HG02763 (cell line): ENCODE data around the gene TRAPPC10.

Experiments used
- ATAC-seq: cut with Tn5 transposase; IDR thresholded peaks from one replicate; pipeline ENCODE4 v1.9.1; 2021; ENCODE audit warnings: mild to moderate bottlenecking, moderate library complexity; ENCODE audit not compliant: unreplicated experiment

The TRAPPC10 gene

DNA sequence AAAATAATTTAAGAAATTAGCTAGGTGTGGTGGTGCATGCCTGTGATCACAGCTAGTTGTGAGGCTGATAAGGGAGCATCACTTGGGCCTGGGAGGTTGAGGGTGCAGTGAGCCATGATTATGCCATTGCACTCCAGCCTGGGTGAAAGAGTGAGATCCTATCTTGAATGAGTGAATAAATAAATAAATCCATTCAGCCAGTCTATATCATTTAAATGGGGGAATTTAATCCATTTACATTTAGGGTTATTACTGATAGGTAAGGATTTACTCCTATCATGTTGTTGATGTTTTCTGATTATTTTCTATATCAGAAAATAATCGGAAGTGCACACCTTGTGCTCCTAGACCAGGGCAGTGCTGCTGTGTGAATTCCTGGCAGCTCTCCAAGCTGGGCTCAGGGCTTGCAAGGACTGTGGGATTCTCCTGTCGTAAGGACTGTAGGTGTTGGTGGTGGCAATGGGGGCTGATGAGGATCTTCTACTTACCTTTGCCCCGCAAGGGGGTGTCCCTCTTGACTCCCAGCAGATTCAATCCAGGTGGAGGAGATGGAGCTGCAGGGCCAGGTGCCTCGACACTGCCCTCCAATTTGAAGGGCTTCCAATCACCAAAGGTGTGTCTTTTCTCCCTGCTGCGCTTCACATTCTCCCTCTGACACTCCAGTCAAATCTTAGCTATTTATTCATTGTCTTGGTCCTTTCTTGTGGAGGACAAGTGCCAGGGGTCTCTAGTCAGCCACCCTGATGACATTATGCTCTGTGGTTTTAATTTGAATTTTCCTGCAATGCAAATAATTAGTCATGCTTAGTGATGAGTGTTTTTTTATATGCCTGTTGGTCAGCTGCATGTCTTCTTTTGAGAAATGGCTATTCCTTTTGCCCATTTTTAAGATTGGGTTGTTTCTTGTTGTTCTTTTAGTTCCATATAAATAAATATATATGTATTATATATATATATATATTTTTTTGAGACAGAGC, 14.1 kb upstream of the TRAPPC10 start:
- ATAC-seq = no peak

DNA sequence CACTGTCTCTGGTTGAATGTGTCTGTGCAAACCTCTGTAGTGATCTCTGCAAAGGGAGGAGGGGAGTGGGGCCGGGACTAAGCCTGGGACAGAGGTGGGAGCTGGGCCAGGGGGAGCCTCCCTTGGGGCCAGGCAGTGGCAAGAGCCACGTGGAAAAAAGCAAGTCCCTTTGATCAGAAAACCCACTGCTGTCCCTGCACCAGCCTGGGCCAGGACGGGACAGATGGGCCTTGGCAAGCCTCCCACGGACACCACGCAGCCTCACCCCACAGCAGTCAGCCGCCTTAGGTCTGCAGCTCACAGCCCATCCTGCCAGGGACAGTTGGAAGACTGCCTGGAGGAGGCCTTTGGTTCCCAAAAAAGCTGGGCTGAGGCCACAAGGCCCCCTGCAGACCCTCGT, 11.7 kb upstream of the TRAPPC10 start:
- ATAC-seq = no peak

- no peak for ATAC-seq
Observed at GRCh38 chr21:44002511-44002910, 9.6 kb upstream of the TRAPPC10 start.

GRCh38 chr21:44003307-44003966, 8.7 kb upstream of the TRAPPC10 start:
- ATAC-seq = no peak

- ATAC-seq = no peak
Observed at GRCh38 chr21:44005071-44005470, 7.0 kb upstream of the TRAPPC10 start.

- no peak for ATAC-seq
Observed at GRCh38 chr21:44005593-44005992, 6.5 kb upstream of the TRAPPC10 start.

- ATAC-seq = no peak
Observed at GRCh38 chr21:44006017-44006619, 6.0 kb upstream of the TRAPPC10 start.

GRCh38 chr21:44006656-44007055, 5.5 kb upstream of the TRAPPC10 start:
- ATAC-seq = no peak

DNA sequence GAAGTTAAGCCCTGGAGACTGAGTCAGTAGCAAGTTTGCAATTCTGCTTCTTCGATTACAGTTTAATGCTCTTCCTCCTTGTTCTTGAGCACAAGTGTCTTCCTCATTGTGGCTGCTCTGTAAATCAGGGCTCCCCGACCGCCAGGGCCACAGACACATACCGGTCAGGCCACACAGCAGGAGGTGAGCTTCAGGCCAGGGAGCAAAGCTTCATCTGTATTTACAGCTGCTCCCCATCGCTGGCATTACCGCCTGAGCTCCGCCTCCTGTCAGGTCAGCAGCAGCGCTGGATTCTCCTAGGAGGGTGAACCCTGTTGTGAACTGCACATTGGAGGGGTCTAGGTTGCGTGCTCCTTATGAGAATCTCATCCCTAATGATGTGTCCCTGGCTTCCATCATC, 1.7 kb upstream of the TRAPPC10 start:
- ATAC-seq = no peak

DNA sequence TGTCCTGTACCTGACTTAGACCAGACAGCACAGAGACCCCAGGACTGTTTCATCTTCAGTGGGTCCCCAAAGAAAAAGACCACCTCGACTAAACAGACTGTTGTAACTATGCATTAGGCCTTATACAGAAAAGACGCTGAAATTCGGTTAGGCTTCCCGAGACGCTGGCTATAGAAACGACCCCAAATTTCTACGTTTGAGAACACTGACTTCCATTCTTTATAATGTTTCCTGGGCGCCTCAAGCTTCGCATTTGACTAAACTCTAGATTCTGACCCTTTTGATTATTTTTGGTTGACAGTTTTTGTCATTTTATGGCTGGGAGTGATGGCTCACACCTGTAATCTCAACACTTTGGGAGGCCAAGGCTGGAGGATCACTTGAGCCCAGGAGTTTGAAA, 986 bp upstream of the TRAPPC10 start:
- no peak for ATAC-seq

- peak; percentile 63 for ATAC-seq
Observed at GRCh38 chr21:44012474-44013379, 618 bp downstream of the TRAPPC10 start.

DNA sequence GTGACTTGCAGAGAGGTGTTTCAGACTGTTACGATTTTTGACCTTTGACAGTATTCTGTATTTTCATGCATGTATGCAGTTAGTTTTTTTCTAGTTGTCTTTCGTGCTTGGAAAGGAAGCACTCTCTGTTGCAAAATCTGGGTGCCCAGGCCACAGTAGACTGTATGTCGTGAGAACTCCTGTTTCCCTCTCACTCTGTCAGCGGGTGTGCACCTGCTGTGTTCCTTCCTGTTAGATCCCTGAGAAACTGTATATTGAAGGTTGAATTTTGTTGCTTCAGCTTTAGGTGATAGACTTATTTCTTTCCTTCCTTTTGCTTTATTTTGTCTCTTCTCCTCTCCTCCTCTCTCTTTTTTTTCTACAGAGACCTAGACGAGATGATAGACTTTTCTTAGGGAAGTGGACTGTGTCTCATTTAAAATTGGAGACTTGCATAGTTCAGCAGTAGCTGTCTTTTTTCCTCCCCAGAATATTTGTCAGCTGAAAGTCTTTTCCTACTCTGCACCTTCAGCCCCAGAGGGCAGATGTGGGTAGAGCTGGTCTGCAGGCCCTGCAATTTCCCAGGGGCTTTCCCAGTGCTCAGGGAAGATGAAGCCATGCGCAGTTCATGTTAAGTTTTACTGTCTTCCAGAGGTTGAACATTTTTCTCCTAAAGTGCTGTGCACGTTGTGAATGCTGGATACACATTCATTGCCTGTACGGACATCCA, 1.4 kb downstream of the TRAPPC10 start:
- no peak for ATAC-seq

DNA sequence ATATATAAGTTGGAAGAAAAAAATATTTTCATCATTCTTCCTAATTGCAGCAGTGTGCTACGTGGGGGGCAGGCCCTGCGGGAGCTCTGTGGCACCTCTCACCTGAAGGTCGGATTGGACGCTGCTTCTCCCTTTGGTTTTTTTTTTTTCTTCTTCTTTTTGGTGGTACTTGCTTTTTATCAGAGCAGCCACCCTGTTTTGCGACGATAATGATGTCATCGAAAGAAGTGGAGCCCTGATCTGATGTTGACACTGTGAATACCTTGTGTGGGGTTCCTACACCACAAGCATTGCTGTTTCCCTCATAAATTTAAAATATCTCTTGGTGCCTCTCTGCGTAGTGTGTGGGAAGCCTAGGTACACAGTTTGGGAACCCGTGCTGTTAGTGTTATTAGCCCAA, 5.5 kb downstream of the TRAPPC10 start:
- ATAC-seq = no peak

- no peak for ATAC-seq
Observed at GRCh38 chr21:44018127-44018526, 6.0 kb downstream of the TRAPPC10 start.

- ATAC-seq = no peak
Observed at GRCh38 chr21:44018813-44019567, 6.9 kb downstream of the TRAPPC10 start.

- ATAC-seq = no peak
Observed at GRCh38 chr21:44019568-44019958, 7.5 kb downstream of the TRAPPC10 start.

GRCh38 chr21:44020551-44020950, 8.4 kb downstream of the TRAPPC10 start:
- ATAC-seq = no peak

DNA sequence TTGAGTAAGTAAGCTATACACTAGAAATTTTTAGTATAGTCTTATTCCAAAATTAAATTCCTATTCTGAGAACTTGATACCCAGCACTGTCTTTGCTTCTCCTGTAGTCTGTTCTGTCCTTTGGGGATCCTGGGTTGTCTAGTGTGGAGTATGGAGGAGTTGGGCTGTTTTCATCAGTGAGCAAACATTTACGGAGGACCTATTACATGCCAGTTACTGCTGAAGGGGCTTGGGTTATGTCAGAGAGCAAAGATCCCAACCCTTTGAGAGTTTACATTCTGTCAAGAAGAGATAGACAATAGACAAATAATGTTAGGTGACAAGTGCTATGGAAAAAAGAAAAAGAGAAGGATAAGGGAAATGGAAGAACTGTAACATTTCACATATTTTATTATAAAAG, 9.0 kb downstream of the TRAPPC10 start:
- no peak for ATAC-seq

- no peak for ATAC-seq
Observed at GRCh38 chr21:44024257-44024656, 12.1 kb downstream of the TRAPPC10 start.
